GM18499 (cell line): ENCODE results near the gene NELFB.

Experiments
- ATAC-seq: cut with Tn5 transposase; IDR thresholded peaks from one replicate; pipeline ENCODE4 v1.9.1; 2021; ENCODE audit warnings: moderate number of reproducible peaks; ENCODE audit not compliant: insufficient read depth, unreplicated experiment

Gene NELFB

GRCh38 chr9:137223078-137223970 lies 31.8 kb upstream of the NELFB start:
- peak; percentile 49 for ATAC-seq

GRCh38 chr9:137224830-137225694 lies 30.1 kb upstream of the NELFB start, which contains the start of gene CYSRT1:
TSS of gene CYSRT1 (plus strand) at chr9:137225174. CDS start at chr9:137225622, 448 bp downstream.
- ATAC-seq: no peak

GRCh38 chr9:137225699-137226331 lies 29.3 kb upstream of the NELFB start:
- no peak for ATAC-seq

GRCh38 chr9:137226338-137227053 lies 28.6 kb upstream of the NELFB start:
- no peak for ATAC-seq

GRCh38 chr9:137227054-137227852 lies 27.9 kb upstream of the NELFB start, which contains the start of gene RNF224:
TSS of gene RNF224 (plus strand) at chr9:137227502. CDS start at chr9:137228336, 834 bp downstream.
- no peak for ATAC-seq

DNA sequence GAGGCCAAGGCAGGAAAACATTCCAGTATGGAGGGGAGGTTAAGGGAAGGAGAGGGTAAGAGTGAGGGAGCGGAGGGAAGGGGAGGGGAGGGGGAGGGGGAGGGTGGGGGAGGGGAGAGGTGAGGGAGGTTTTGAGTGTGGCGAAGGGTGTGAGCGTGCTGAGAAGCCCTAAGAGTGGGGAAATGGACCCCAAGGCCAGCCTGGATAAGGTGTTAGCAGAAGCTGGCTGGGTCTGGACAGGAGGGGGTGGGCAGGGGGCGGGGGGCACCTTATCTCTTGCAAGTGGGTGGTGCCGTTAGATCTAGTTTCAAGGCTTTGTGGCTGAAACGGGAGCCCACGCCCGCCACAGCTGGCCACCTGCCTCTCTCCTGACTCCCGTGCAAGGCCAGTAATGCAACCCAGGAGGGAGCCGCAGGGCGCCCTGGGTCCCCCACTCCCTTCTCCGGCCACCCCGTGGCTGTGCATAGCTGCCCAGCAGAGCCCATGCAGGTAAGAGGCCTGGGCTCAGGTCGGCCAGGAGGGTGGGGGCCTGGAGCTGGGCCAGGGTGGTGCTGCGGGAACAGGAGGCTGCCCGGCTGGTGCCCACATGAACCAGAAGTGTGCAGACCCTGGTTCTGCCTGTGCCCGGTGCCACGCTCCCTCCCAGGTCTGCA lies 27.1 kb upstream of the NELFB start:
- ATAC-seq: no peak

- no peak for ATAC-seq
Measured at GRCh38 chr9:137228506-137228967, 26.6 kb upstream of the NELFB start.

DNA sequence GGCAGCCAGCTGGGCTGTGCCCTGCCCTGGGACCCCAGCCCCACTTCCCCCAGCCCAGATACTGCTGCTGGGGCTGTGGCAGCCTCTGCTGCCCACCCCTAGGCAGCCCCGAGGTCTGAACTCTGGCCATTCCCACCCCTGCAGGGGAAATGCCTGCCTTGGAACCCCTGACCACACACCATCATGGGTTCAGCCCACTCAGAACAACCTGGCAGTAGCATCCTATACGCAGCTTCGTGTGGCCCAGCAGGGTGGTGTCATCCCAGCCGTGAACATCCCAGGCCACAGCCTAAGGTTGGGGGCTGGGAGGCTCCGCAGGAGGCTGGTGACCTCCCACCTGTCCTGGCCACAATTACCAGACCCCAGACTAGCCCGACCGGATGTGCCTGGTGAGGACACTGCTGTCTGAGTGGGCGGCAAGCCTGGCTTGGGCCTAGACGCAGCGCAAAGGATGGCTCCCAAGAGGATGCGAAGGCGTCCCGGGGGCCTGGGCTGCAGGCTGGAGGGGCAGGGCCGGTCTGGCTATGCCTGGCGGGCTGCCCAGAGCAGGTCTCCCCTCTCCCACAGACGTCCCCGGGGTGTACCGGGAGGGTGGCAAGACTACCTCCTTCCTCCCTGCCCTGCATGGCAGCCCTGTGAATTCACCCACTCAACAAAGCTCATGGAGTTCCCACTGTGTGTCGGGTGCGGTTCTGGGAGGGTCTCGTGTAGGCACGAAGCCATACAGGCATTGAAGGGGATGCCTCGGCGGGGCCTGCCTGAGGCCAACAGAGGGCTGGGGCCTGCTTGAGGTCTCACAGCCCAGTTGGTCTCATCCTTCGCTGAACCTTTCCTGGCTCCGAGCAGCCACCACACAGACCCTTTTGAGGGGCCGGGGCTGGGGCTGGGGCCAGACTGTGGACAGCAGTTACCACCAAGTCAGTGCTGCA lies 25.9 kb upstream of the NELFB start:
- no peak for ATAC-seq

DNA sequence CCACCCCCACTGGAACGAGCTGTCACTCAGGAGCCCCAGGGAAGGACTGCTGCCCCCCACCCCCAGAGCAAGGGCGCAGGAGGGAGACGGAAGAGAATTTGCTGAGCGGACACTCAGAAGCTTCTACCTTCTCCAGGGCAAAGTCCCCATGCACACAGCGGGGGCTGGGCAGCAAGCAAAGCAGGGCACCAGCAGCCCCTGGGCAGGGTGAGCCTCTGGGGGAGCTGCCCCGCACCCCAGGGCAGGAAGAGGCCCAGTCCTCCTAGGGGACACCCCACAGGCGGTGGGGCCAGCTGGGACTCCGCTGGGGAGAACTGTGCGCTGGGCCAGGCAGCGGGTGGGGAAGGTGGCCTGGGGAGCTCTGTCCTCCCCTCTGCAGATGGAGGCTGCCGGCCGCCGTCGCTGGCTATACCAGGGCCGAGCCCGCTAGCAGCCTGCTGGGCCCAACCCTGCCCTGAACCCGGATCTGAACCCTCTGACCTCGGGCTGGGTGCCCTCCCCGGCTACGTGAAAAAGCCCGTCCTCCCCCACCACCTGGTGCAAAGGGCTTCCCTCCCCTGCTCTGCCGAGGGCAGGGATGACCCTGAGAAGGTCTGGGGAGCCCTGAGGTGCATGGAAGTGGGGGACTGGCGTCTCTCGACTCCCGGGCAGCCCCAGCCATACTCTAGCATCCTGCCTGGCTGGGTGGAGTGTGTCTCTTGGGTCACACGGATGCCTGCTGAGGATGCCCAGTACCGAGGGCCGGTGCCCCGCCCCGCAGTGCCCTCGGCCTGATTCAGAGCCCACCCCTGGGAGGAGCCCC lies 25.0 kb upstream of the NELFB start:
- ATAC-seq: no peak

DNA sequence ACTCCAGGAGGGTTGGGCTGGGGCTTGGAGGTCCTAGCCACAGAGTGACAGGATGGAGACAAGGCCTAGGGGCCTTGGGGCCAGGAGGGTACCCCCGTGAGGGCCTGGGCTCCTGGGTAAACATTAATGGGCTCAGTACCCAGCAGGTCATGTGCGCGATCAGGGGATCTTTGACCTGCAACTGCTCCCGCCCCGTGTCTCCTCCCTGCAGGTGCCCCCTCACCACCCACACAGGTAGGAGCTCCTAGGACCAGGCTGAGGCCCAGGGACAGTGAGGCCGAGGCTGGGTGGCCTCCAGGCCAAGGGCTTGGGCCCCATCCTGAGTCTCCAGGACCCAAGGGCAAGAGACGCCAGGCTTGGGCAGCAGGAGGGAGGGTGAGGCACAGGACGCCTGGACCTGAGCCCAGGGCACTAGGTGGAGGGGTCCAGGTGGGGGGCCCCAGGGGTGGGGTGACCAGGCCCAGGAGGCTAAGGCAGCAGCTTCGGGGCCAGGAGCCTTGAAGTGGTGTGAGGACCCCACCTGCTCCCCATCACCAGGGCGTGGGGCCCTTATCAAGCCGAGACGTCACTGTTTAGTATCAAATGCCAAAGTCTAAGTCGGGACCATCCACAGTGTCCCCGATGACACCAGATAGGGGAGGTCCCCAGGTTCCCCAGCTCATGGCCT lies 24.3 kb upstream of the NELFB start, which contains the start of gene SLC34A3:
Gene SLC34A3 (plus strand): TSS at position 197 of the 667 bp plus-strand sequence. CDS start 802 bp downstream, outside the sequence.
- no peak for ATAC-seq

- no peak for ATAC-seq
Measured at GRCh38 chr9:137231372-137232039, 23.6 kb upstream of the NELFB start.

GRCh38 chr9:137232101-137232500 lies 23.0 kb upstream of the NELFB start:
- ATAC-seq: no peak

DNA sequence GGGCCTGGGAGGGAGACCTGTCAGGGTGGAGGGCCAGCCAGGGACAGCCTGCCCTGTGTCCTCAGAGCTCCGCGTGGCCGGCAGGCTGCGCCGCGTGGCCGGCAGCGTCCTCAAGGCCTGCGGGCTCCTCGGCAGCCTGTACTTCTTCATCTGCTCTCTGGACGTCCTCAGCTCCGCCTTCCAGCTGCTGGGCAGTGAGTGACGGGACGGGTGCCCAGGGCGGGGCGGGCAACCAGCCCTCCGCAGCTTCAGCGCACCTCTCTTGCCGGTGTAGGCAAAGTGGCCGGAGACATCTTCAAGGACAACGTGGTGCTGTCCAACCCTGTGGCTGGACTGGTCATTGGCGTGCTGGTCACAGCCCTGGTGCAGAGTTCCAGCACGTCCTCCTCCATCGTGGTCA lies 22.6 kb upstream of the NELFB start:
- ATAC-seq: no peak

- ATAC-seq: no peak
Measured at GRCh38 chr9:137233143-137233980, 21.8 kb upstream of the NELFB start.
